A673 (cell line): ENCODE measurements around the gene EPB41L4B. TPM values are rescaled to one million over a fixed set of nuclear protein-coding genes. Genes with fewer than 3 reads are reported as not detected.

Experiments
- BruUV-seq: library from RNA; stranded (reverse); fragments of 400-500 nt; replicated peaks from 2 replicates; lab custom pipeline; 2021; lab: Mats Ljungman, UMichigan
- CTCF ChIA-PET: fragments of 300-600 bp; sonication (Branson Sonifier 250); formaldehyde crosslinking; loops from one replicate; lab custom pipeline; 2022; ENCODE audit warnings: antibody characterized with exemption; lab: Charles Lee
- POLR2A ChIA-PET: fragments of 300-600 bp; sonication (Branson Sonifier 250); formaldehyde crosslinking; loops from one replicate; lab custom pipeline; 2022; ENCODE audit warnings: antibody characterized with exemption; ENCODE audit not compliant: low non-redundant PET; lab: Charles Lee
- DNase-seq: peaks from one replicate; pipeline ENCODE4 v3.0.0-alpha.2; 2015; ENCODE audit warnings: low spot score
- H3K27ac ChIP-seq: fragments of 200-600 bp; sonication (generic); 2 replicates; pipeline ENCODE4 v1.5.1; 2016; ENCODE audit warnings: mixed run types, low read depth, mild to moderate bottlenecking, mixed read lengths, antibody characterized with exemption, low read length; ENCODE audit not compliant: poor library complexity, severe bottlenecking
- H3K27me3 ChIP-seq: fragments of 200-600 bp; sonication (generic); replicated peaks from 2 replicates; pipeline ENCODE4 v1.6.1; 2017; ENCODE audit warnings: mixed run types, low read depth, mild to moderate bottlenecking, mixed read lengths, antibody characterized with exemption, low read length; ENCODE audit not compliant: insufficient read depth, poor library complexity
- H3K36me3 ChIP-seq: fragments of 200-600 bp; sonication (generic); 2 replicates; pipeline ENCODE4 v1.6.1; 2016; ENCODE audit warnings: mixed run types, mild to moderate bottlenecking, mixed read lengths, antibody characterized with exemption, low read length; ENCODE audit not compliant: insufficient read depth, poor library complexity, severe bottlenecking
- H3K4me1 ChIP-seq: fragments of 200-600 bp; sonication (generic); 2 replicates; pipeline ENCODE4 v1.6.1; 2017; ENCODE audit warnings: mixed run types, mild to moderate bottlenecking, mixed read lengths, antibody characterized with exemption, low read length; ENCODE audit not compliant: insufficient read depth, poor library complexity, severe bottlenecking
- H3K4me3 ChIP-seq: fragments of 200-600 bp; sonication (generic); 2 replicates; pipeline ENCODE4 v1.5.1; 2016; ENCODE audit warnings: low read depth, mixed run types, mild to moderate bottlenecking, mixed read lengths, low read length; ENCODE audit not compliant: poor library complexity, severe bottlenecking
- H3K9me3 ChIP-seq: fragments of 200-600 bp; sonication (generic); 2 replicates; pipeline ENCODE4 v1.6.1; 2016; ENCODE audit warnings: mixed run types, low read depth, mild to moderate bottlenecking, mixed read lengths, antibody characterized with exemption, low read length; ENCODE audit not compliant: poor library complexity, severe bottlenecking
- EZH2 ChIP-seq: fragments of 200-600 bp; sonication (generic); IDR thresholded peaks from 2 replicates; pipeline ENCODE4 v1.6.1; 2017; ENCODE audit warnings: borderline replicate concordance, low read depth, mild to moderate bottlenecking, mixed read lengths, antibody characterized with exemption, low read length; ENCODE audit not compliant: poor library complexity, severe bottlenecking
- intact Hi-C: fragments of 100-400 bp; cut with micrococcal nuclease; formaldehyde crosslinking; loops from one replicate; pipeline ENCODE4 v1.10.0; 2022; ENCODE audit not compliant: unreplicated experiment
- total RNA-seq: library from RNA; stranded (reverse); gene quantifications from 2 replicates; pipeline ENCODE4 v1.2.3, GENCODE V29; 2021
- TF ChIP-seq, protein P1 (sequence below): fragments of 300-800, 200-600 bp; sonication (generic); conservative IDR thresholded peaks from 2 replicates; pipeline ENCODE4 v1.5.1; 2017; ENCODE audit warnings: low read depth, mild to moderate bottlenecking, antibody characterized with exemption, low read length, moderate library complexity, mixed read lengths

EPB41L4B gene
- total RNA-seq, 1 experiment from 2014 or later = not detected

DNA sequence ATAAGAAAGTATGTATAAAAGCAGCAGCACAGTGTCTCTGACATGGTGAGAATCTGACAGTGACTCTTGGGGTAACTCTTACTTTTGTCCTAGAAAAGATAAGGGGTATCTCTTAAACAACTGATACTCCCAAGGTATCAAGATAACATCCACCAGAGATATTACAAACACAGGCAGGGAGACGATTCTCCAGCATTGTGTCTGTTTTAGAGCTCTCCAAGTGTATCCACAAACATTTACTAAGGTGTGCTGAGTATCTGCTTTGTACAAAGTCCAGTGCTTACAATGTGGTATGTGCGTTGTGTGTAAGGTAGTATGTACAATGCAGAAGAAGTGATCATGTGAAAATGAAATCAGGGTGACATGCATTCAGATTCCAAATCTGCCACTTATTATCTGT, 196.7 kb downstream of the EPB41L4B start:
- ChIA-PET POLR2A (no interaction called here), CTCF (no interaction called here)
- Histone ChIP-seq H3K9me3 (no peaks in the 10 kb centered on the region), H3K27me3 (no peaks in the 10 kb centered on the region), H3K27ac (no peak overlapping the region), H3K36me3 (no peaks in the 10 kb centered on the region), H3K4me1 (no peaks in the 10 kb centered on the region), H3K4me3 (no peak overlapping the region)
- no peak for DNase-seq
- BruUV-seq = no TSS peak
- no peak for TF ChIP-seq EZH2
- TF ChIP-seq, protein P1, sequence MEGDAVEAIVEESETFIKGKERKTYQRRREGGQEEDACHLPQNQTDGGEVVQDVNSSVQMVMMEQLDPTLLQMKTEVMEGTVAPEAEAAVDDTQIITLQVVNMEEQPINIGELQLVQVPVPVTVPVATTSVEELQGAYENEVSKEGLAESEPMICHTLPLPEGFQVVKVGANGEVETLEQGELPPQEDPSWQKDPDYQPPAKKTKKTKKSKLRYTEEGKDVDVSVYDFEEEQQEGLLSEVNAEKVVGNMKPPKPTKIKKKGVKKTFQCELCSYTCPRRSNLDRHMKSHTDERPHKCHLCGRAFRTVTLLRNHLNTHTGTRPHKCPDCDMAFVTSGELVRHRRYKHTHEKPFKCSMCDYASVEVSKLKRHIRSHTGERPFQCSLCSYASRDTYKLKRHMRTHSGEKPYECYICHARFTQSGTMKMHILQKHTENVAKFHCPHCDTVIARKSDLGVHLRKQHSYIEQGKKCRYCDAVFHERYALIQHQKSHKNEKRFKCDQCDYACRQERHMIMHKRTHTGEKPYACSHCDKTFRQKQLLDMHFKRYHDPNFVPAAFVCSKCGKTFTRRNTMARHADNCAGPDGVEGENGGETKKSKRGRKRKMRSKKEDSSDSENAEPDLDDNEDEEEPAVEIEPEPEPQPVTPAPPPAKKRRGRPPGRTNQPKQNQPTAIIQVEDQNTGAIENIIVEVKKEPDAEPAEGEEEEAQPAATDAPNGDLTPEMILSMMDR = no peak
- intact Hi-C loops = no loop called here

DNA sequence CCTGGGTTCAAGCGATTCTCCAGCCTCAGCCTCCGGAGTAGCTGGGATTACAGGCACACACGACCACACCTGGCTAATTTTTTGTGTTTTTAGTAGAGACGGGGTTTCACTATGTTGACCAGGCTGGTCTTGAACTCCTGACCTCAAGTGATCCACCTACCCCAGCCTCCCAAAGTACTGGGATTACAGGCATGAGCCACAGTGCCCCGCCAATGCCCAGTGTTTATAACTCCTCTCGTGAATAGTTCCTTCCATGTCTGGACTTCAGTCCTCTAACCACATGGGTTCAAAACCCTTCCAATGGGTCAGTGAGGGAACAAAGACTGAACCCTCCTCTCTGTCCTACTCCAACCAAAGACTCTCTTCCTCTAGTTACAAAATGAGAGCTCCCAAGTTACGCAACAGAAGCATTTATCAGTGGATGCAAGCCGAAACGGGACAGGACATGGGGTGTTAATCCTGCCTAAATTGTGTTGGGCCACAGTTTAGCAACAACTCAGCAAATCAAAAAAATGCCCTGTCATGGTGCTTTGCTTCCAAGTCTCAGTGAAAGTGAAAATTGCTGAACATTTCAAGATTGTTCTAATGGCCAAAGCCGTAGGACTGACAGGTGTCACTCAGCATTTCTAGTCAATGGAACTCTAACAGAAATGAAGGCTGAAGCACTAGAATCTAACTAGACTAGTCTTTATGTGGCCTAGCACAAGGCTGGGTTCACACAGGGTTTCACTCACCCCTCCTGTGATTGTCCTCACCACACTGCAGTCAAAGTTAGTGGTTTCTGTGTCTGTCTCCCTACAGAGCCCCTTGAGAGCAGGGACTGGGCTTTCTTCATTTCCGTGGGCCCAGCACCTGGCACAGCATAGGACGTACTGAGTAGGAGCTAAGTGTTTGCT, 197.9 kb downstream of the EPB41L4B start:
- intact Hi-C loops = no loop called here

More for the DNA sequence above, 197.9 kb downstream of the EPB41L4B start:
- Histone ChIP-seq H3K27me3 (no peaks in the 10 kb centered on the region), H3K4me3 (no peak overlapping the region), H3K4me1 (peaks cover 5% of the 10 kb centered on the region), H3K36me3 (no peaks in the 10 kb centered on the region), H3K9me3 (no peaks in the 10 kb centered on the region), H3K27ac (no peak overlapping the region)
- DNase-seq = no peak
- TF ChIP-seq, protein P1 = no peak
- no peak for TF ChIP-seq EZH2
- ChIA-PET CTCF (no interaction called here), POLR2A (no interaction called here)
- no TSS peak for BruUV-seq

Other genes starting within 250 kb of the EPB41L4B start
- 57.1 and 59.8 TPM in 2 replicates for gene TMEM245, start 201.1 kb downstream of the EPB41L4B start, total RNA-seq
- 0.04 and 0.41 TPM in 2 replicates for gene FRRS1L, start 153.8 kb downstream of the EPB41L4B start, total RNA-seq
- 1.0 and 1.1 TPM in 2 replicates for gene PTPN3, start 177.2 kb upstream of the EPB41L4B start, total RNA-seq